SU-DHL-6 (cell line): ENCODE measurements around the gene SMAD7.

Source experiments
- H2AFZ ChIP-seq: fragments of 200-600 bp; sonication (generic); 2 replicates; pipeline ENCODE4 v1.6.1; 2014; ENCODE audit warnings: low read depth, mild to moderate bottlenecking, moderate library complexity, mixed read lengths, antibody characterized with exemption, low read length; ENCODE audit not compliant: severe bottlenecking
- H3F3A ChIP-seq: fragments of 200-600 bp; shearing (Covaris generic); 2 replicates; pipeline ENCODE4 v1.6.0; 2016; ENCODE audit warnings: antibody characterized with exemption, mild to moderate bottlenecking; ENCODE audit not compliant: insufficient read depth
- H3K27ac ChIP-seq: fragments of 200-600 bp; sonication (generic); 2 replicates; pipeline ENCODE4 v1.5.1; 2016; ENCODE audit warnings: low read depth, mild to moderate bottlenecking, low read length, moderate library complexity, mixed read lengths
- H3K27me3 ChIP-seq: fragments of 200-600 bp; sonication (generic), shearing (Covaris generic); 2 replicates; pipeline ENCODE4 v1.6.0; 2014; ENCODE audit warnings: mild to moderate bottlenecking, low read length
- H3K36me3 ChIP-seq: fragments of 200-600 bp; sonication (generic); 2 replicates; pipeline ENCODE4 v1.6.1; 2014; ENCODE audit warnings: mild to moderate bottlenecking, low read length, mixed read lengths
- H3K4me2 ChIP-seq: fragments of 300-600, 200-600 bp; shearing (Covaris generic), sonication (generic); 2 replicates; pipeline ENCODE4 v1.6.0; 2014; ENCODE audit warnings: low read length, low read depth, mild to moderate bottlenecking; ENCODE audit not compliant: poor library complexity, severe bottlenecking
- H3K4me3 ChIP-seq: fragments of 200-600 bp; sonication (generic); 2 replicates; pipeline ENCODE4 v1.5.1; 2014; ENCODE audit warnings: antibody characterized with exemption, low read length, mild to moderate bottlenecking, mixed read lengths; ENCODE audit not compliant: insufficient read depth, poor library complexity, severe bottlenecking
- H3K79me2 ChIP-seq: fragments of 200-600 bp; sonication (generic); 2 replicates; pipeline ENCODE4 v1.6.1; 2014; ENCODE audit warnings: mild to moderate bottlenecking, low read length, moderate library complexity; ENCODE audit not compliant: insufficient read depth
- H3K9ac ChIP-seq: fragments of 200-600 bp; sonication (generic); 2 replicates; pipeline ENCODE4 v1.7.0; 2014; ENCODE audit warnings: mild to moderate bottlenecking, low read length
- H3K9me2 ChIP-seq: fragments of 200-600 bp; sonication (generic); replicated peaks from 2 replicates; pipeline ENCODE4 v1.6.1; 2014; ENCODE audit warnings: low read length; ENCODE audit not compliant: insufficient read depth
- H3K9me3 ChIP-seq: fragments of 200-600 bp; sonication (generic); 2 replicates; pipeline ENCODE4 v1.6.1; 2014; ENCODE audit warnings: low read length, mixed read lengths; ENCODE audit not compliant: insufficient read depth
- H4K20me1 ChIP-seq: fragments of 200-600 bp; sonication (generic); 2 replicates; pipeline ENCODE4 v1.6.1; 2014; ENCODE audit warnings: low read depth, mild to moderate bottlenecking, antibody characterized with exemption, low read length, moderate library complexity, mixed read lengths
- CTCF ChIP-seq: fragments of 200-600 bp; sonication (generic); IDR thresholded peaks from one replicate; pipeline ENCODE4 v1.5.1; 2017; ENCODE audit warnings: antibody characterized with exemption, mild to moderate bottlenecking, low read length, moderate library complexity; ENCODE audit not compliant: insufficient read depth, poor library complexity, severe bottlenecking
- EZH2phosphoT487 ChIP-seq: fragments of 200-600 bp; sonication (generic), shearing (Covaris generic); conservative IDR thresholded peaks from 2 replicates; pipeline ENCODE4 v1.6.1; 2018; ENCODE audit warnings: mild to moderate bottlenecking, antibody characterized with exemption, low read length, moderate library complexity, mixed read lengths

The SMAD7 gene

GRCh38 chr18:48888773-48889080 is 62.0 kb downstream of the SMAD7 start:
- H3K4me2 ChIP-seq, result no peak overlapping the region
- no peaks in the 10 kb centered on the region for H3K27me3 ChIP-seq
- no peaks in the 10 kb centered on the region for H3K9me2 ChIP-seq
- TF ChIP-seq EZH2phosphoT487, result no peak
- no peaks in the 10 kb centered on the region for H3F3A ChIP-seq
- H3K36me3 ChIP-seq, result no peaks in the 10 kb centered on the region
- H3K27ac ChIP-seq, result no peak overlapping the region
- no peaks in the 10 kb centered on the region for H4K20me1 ChIP-seq
- H3K9ac ChIP-seq, result no peak overlapping the region
- H3K9me3 ChIP-seq, result no peaks in the 10 kb centered on the region
- no peaks in the 10 kb centered on the region for H3K79me2 ChIP-seq
- H2AFZ ChIP-seq, result no peak overlapping the region
- no peak overlapping the region for H3K4me3 ChIP-seq

- Histone ChIP-seq H3K9me3 (no peaks in the 10 kb centered on the region), H3K79me2 (no peaks in the 10 kb centered on the region), H3K9ac (no peak overlapping the region), H3K27ac (no peak overlapping the region), H3K4me3 (no peak overlapping the region), H3K27me3 (no peaks in the 10 kb centered on the region), H2AFZ (no peak overlapping the region), H3K9me2 (no peaks in the 10 kb centered on the region), H4K20me1 (no peaks in the 10 kb centered on the region), H3K4me2 (no peak overlapping the region), H3K36me3 (no peaks in the 10 kb centered on the region), H3F3A (no peaks in the 10 kb centered on the region)
- TF ChIP-seq EZH2phosphoT487 (no peak), CTCF (no peak)
These were observed 62.6 kb downstream of the SMAD7 start for GRCh38 chr18:48887905-48888772.

DNA sequence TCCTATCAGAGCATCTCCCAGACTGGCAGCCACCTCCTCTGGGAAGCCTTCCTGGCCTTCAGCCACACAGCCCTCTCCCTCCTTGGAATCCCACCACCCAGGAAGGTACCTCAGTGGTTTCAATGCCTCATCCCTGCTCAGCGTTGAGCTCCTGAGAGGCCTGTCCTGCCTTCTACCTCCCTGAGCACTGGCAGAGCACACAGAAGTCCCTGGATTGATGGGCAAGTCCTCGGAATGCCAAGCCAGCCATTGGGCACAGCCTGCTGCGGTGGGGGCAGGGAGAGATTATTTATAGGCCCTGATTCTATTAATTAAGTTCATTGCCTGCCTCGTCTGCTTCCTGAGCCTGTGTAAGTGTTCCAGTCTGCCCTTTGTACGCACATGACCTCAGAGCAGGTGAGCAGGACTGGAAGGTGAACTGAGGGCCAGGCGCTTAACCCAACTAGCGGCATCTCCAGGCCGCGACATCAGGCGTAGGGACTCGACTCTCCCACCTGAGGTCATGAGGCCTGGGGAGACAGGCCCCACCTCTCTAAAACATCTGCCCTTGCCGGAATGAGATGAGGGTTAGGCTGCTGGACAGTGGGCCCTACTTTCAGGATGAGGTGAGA is 63.4 kb downstream of the SMAD7 start:
- H3K9ac ChIP-seq, result no peak overlapping the region
- H3K4me3 ChIP-seq, result no peak overlapping the region
- no peak overlapping the region for H3K27ac ChIP-seq
- H3K36me3 ChIP-seq, result no peaks in the 10 kb centered on the region
- H3K9me3 ChIP-seq, result no peaks in the 10 kb centered on the region
- H3K4me2 ChIP-seq, result no peak overlapping the region
- no peaks in the 10 kb centered on the region for H3K9me2 ChIP-seq
- H3K27me3 ChIP-seq, result no peaks in the 10 kb centered on the region
- TF ChIP-seq EZH2phosphoT487 (no peak), CTCF (no peak)
- H3F3A ChIP-seq, result no peaks in the 10 kb centered on the region
- H2AFZ ChIP-seq, result no peak overlapping the region
- H4K20me1 ChIP-seq, result no peaks in the 10 kb centered on the region
- H3K79me2 ChIP-seq, result no peaks in the 10 kb centered on the region

DNA sequence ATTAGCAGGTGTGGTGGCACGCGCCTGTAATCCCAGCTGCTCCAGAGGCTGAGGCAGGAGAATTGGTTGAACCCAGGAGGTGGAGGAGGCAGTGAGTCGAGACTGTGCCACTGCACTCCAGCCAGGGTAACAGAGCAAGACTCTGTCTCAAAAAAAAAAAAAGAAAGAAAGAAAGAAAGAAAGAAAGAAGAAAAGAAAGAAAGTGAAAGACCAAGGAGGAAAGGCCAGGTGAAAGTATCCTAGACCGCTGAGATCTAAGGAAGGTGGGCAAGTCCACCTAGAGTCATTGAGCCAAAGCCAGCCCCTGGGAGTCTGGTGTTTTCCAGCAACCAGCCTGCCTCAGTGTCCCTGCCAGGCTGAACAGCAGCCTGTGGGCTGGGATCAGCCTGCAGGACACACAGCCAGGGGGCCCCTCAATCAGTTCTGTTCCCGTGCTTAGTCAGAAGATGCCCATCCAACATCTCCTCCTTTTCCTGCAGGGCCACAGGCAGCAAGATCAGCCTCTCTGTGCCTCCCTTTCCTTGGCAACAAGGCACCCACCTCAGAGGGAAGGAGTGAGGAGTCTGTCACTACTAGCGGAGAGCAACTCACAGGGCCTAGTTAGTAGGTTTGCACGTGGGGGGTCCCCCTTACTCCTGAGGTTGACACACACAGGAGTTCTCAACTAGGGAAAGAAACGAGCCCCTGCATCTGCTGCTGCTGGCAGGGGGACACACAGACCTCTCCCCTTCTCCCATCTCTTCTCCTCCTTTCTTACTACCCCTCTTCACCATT is 64.1 kb downstream of the SMAD7 start:
- no peak overlapping the region for H3K27ac ChIP-seq
- H4K20me1 ChIP-seq, result no peaks in the 10 kb centered on the region
- H3K27me3 ChIP-seq, result no peaks in the 10 kb centered on the region
- no peak for TF ChIP-seq EZH2phosphoT487
- no peak for TF ChIP-seq CTCF
- H3K9ac ChIP-seq, result no peak overlapping the region
- H3K79me2 ChIP-seq, result no peaks in the 10 kb centered on the region
- H2AFZ ChIP-seq, result no peak overlapping the region
- no peaks in the 10 kb centered on the region for H3K9me2 ChIP-seq
- H3K36me3 ChIP-seq, result no peaks in the 10 kb centered on the region
- no peaks in the 10 kb centered on the region for H3F3A ChIP-seq
- H3K9me3 ChIP-seq, result no peaks in the 10 kb centered on the region
- no peak overlapping the region for H3K4me3 ChIP-seq
- no peak overlapping the region for H3K4me2 ChIP-seq
